Activated CD4-positive, alpha-beta T cell treated with anti-CD3 and anti-CD28 coated beads, Interleukin-2, amount 10 ng/mL, durations not matched to agents 7 days and 5 days (primary cell): ENCODE results near the gene SMOC2. TPM values are rescaled to one million over a fixed set of nuclear protein-coding genes. Genes with fewer than 3 reads are reported as not detected.
"Not testable (repeated sequence)": the region's sequence is repeated elsewhere in the genome, so short reads cannot be mapped to it uniquely, and the experiment has no call there.

Source experiments
- CTCF ChIA-PET: fragments of 350-600 bp; sonication (Branson Sonifier 250); formaldehyde crosslinking; loops from one replicate; lab custom pipeline; 2021; ENCODE audit warnings: antibody characterized with exemption; lab: Charles Lee
- POLR2A ChIA-PET: fragments of 350-600 bp; sonication (Branson Sonifier 250); formaldehyde crosslinking; loops from one replicate; lab custom pipeline; 2021; ENCODE audit warnings: antibody characterized with exemption; lab: Charles Lee
- DNase-seq: peaks from one replicate; pipeline ENCODE4 v3.0.0-alpha.2; 2020
- H3K27ac Mint-ChIP-seq: one replicate; pipeline ENCODE4 v1.8.0; 2021; ENCODE audit warnings: mild to moderate bottlenecking, moderate library complexity, mixed read lengths
- H3K27me3 Mint-ChIP-seq: one replicate; pipeline ENCODE4 v1.8.0; 2021; ENCODE audit warnings: mixed read lengths
- H3K36me3 Mint-ChIP-seq: one replicate; pipeline ENCODE4 v1.8.0; 2021; ENCODE audit warnings: low read depth, mixed read lengths
- H3K4me1 Mint-ChIP-seq: one replicate; pipeline ENCODE4 v1.8.0; 2021; ENCODE audit warnings: mixed read lengths
- H3K4me3 Mint-ChIP-seq: one replicate; pipeline ENCODE4 v1.8.0; 2021; ENCODE audit warnings: mild to moderate bottlenecking, moderate library complexity, mixed read lengths
- H3K9me3 Mint-ChIP-seq: one replicate; pipeline ENCODE4 v1.8.0; 2021; ENCODE audit warnings: mixed read lengths
- total RNA-seq, 2 experiments: library from RNA; stranded (reverse); gene quantifications; one replicate each; pipeline ENCODE4 v1.2.3, GENCODE V29; 2021

Gene SMOC2
- total RNA-seq, 2 experiments from 2014 or later: not detected

GRCh38 chr6:168555618-168556273 lies 114.8 kb downstream of the SMOC2 start:
- no peak for DNase-seq
- Mint-ChIP-seq H3K4me3 (no peak overlapping the region), H3K27ac (no peak overlapping the region), H3K9me3 (peaks cover 3% of the 10 kb centered on the region), H3K36me3 (no peaks in the 10 kb centered on the region), H3K27me3 (no peaks in the 10 kb centered on the region), H3K4me1 (no peaks in the 10 kb centered on the region)
- ChIA-PET CTCF (no interaction called here), POLR2A (no interaction called here)

GRCh38 chr6:168557512-168557911 lies 116.5 kb downstream of the SMOC2 start:
- POLR2A ChIA-PET: no interaction called here
- Mint-ChIP-seq H3K27ac (no peak overlapping the region), H3K9me3 (peaks cover 3% of the 10 kb centered on the region)

GRCh38 chr6:168558686-168559085 lies 117.7 kb downstream of the SMOC2 start:
- DNase-seq: no peak
- Mint-ChIP-seq H3K36me3 (no peaks in the 10 kb centered on the region), H3K4me1 (no peaks in the 10 kb centered on the region), H3K27me3 (no peaks in the 10 kb centered on the region), H3K27ac (no peak overlapping the region), H3K4me3 (no peak overlapping the region), H3K9me3 (peaks cover 3% of the 10 kb centered on the region)
- CTCF ChIA-PET: no interaction called here
- POLR2A ChIA-PET: no interaction called here

More at GRCh38 chr6:168557512-168557911, 116.5 kb downstream of the SMOC2 start:
- H3K4me3 Mint-ChIP-seq: no peak overlapping the region
- no peak for DNase-seq
- H3K4me1 Mint-ChIP-seq: no peaks in the 10 kb centered on the region
- CTCF ChIA-PET: interaction anchor here (0.7 kb wide), 1 partner anchor 1600 kb away, joined by 3 read pairs; no protein-coding TSS in a partner anchor
- no peaks in the 10 kb centered on the region for H3K27me3 Mint-ChIP-seq
- H3K36me3 Mint-ChIP-seq: no peaks in the 10 kb centered on the region

- CTCF ChIA-PET: no interaction called here
These were observed 118.7 kb downstream of the SMOC2 start for GRCh38 chr6:168559574-168560098.

GRCh38 chr6:168560126-168560525 lies 119.1 kb downstream of the SMOC2 start:
- Mint-ChIP-seq H3K4me1 (no peaks in the 10 kb centered on the region), H3K36me3 (no peaks in the 10 kb centered on the region), H3K27ac (no peak overlapping the region), H3K4me3 (no peak overlapping the region), H3K9me3 (peaks cover 3% of the 10 kb centered on the region), H3K27me3 (peaks cover under 1% of the 10 kb centered on the region)
- no peak for DNase-seq
- ChIA-PET POLR2A (no interaction called here), CTCF (no interaction called here)

More at GRCh38 chr6:168559574-168560098, 118.7 kb downstream of the SMOC2 start:
- DNase-seq: no peak
- POLR2A ChIA-PET: no interaction called here
- H3K36me3 Mint-ChIP-seq: no peaks in the 10 kb centered on the region
- no peak overlapping the region for H3K4me3 Mint-ChIP-seq
- no peaks in the 10 kb centered on the region for H3K4me1 Mint-ChIP-seq
- H3K27me3 Mint-ChIP-seq: no peaks in the 10 kb centered on the region
- peaks cover 3% of the 10 kb centered on the region for H3K9me3 Mint-ChIP-seq
- H3K27ac Mint-ChIP-seq: no peak overlapping the region

- H3K4me3 Mint-ChIP-seq: no peak overlapping the region
- CTCF ChIA-PET: interaction anchor here (0.6 kb wide), 1 partner anchor 300 kb away, joined by 4 read pairs; no protein-coding TSS in a partner anchor
- no peaks in the 10 kb centered on the region for H3K4me1 Mint-ChIP-seq
- peaks cover 2% of the 10 kb centered on the region for H3K27me3 Mint-ChIP-seq
- H3K36me3 Mint-ChIP-seq: no peaks in the 10 kb centered on the region
- peaks cover 3% of the 10 kb centered on the region for H3K9me3 Mint-ChIP-seq
- POLR2A ChIA-PET: no interaction called here
- DNase-seq: no peak
- no peak overlapping the region for H3K27ac Mint-ChIP-seq
These were observed 121.7 kb downstream of the SMOC2 start for GRCh38 chr6:168562576-168563151.

GRCh38 chr6:168563656-168564055 lies 122.7 kb downstream of the SMOC2 start:
- no peak overlapping the region for H3K27ac Mint-ChIP-seq
- no peaks in the 10 kb centered on the region for H3K36me3 Mint-ChIP-seq
- no peaks in the 10 kb centered on the region for H3K4me1 Mint-ChIP-seq
- H3K4me3 Mint-ChIP-seq: no peak overlapping the region
- DNase-seq: no peak
- ChIA-PET POLR2A (no interaction called here), CTCF (no interaction called here)
- peaks cover 2% of the 10 kb centered on the region for H3K9me3 Mint-ChIP-seq
- H3K27me3 Mint-ChIP-seq: peaks cover 2% of the 10 kb centered on the region

- H3K27ac Mint-ChIP-seq: no peak overlapping the region
- ChIA-PET POLR2A (no interaction called here), CTCF (no interaction called here)
- no peaks in the 10 kb centered on the region for H3K9me3 Mint-ChIP-seq
- no peak overlapping the region for H3K4me3 Mint-ChIP-seq
- no peaks in the 10 kb centered on the region for H3K4me1 Mint-ChIP-seq
- H3K27me3 Mint-ChIP-seq: peaks cover 2% of the 10 kb centered on the region
- DNase-seq: no peak
- H3K36me3 Mint-ChIP-seq: no peaks in the 10 kb centered on the region
These were observed 124.1 kb downstream of the SMOC2 start for GRCh38 chr6:168565112-168565511.

GRCh38 chr6:168570211-168570610 lies 129.2 kb downstream of the SMOC2 start:
- no peak for DNase-seq
- ChIA-PET POLR2A (no interaction called here), CTCF (interaction anchor here (0.6 kb wide), 1 partner anchor 157 kb away, joined by 4 read pairs; no protein-coding TSS in a partner anchor)
- Mint-ChIP-seq H3K4me3 (no peak overlapping the region), H3K4me1 (no peaks in the 10 kb centered on the region), H3K27me3 (peaks cover 1% of the 10 kb centered on the region), H3K27ac (no peak overlapping the region), H3K9me3 (no peaks in the 10 kb centered on the region), H3K36me3 (no peaks in the 10 kb centered on the region)

GRCh38 chr6:168571268-168571667 lies 130.3 kb downstream of the SMOC2 start:
- no peaks in the 10 kb centered on the region for H3K9me3 Mint-ChIP-seq
- no peak overlapping the region for H3K4me3 Mint-ChIP-seq
- H3K27ac Mint-ChIP-seq: no peak overlapping the region
- H3K27me3 Mint-ChIP-seq: no peaks in the 10 kb centered on the region
- POLR2A ChIA-PET: no interaction called here
- no peaks in the 10 kb centered on the region for H3K4me1 Mint-ChIP-seq
- CTCF ChIA-PET: no interaction called here
- H3K36me3 Mint-ChIP-seq: no peaks in the 10 kb centered on the region
- no peak for DNase-seq

GRCh38 chr6:168573276-168573835 lies 132.4 kb downstream of the SMOC2 start:
- H3K4me3 Mint-ChIP-seq, H3K27me3 Mint-ChIP-seq, CTCF ChIA-PET, DNase-seq, H3K27ac Mint-ChIP-seq, POLR2A ChIA-PET, H3K36me3 Mint-ChIP-seq, H3K4me1 Mint-ChIP-seq, H3K9me3 Mint-ChIP-seq: not testable (repeated sequence)

GRCh38 chr6:168574075-168574698 lies 133.2 kb downstream of the SMOC2 start:
- CTCF ChIA-PET: no interaction called here
- POLR2A ChIA-PET: no interaction called here
- H3K4me1 Mint-ChIP-seq: no peaks in the 10 kb centered on the region
- H3K27me3 Mint-ChIP-seq: no peaks in the 10 kb centered on the region
- H3K27ac Mint-ChIP-seq: no peak overlapping the region
- H3K36me3 Mint-ChIP-seq: no peaks in the 10 kb centered on the region
- no peak overlapping the region for H3K4me3 Mint-ChIP-seq
- no peak for DNase-seq
- no peaks in the 10 kb centered on the region for H3K9me3 Mint-ChIP-seq

GRCh38 chr6:168574699-168575195 lies 133.8 kb downstream of the SMOC2 start:
- Mint-ChIP-seq H3K9me3 (no peaks in the 10 kb centered on the region), H3K27ac (no peak overlapping the region), H3K27me3 (no peaks in the 10 kb centered on the region), H3K4me3 (no peak overlapping the region), H3K4me1 (no peaks in the 10 kb centered on the region), H3K36me3 (no peaks in the 10 kb centered on the region)
- POLR2A ChIA-PET: no interaction called here
- no peak for DNase-seq
- CTCF ChIA-PET: no interaction called here
